Testis (tissue), 3 donors: Measurements from ENCODE around the gene SHTN1. TPM values are rescaled to one million over a fixed set of nuclear protein-coding genes. Genes with fewer than 3 reads are reported as not detected.

ENCODE experiments used
- DNase-seq: peaks from one replicate; pipeline ENCODE4 v3.0.0-alpha.2; 2019
- H3K27ac ChIP-seq, 2 donors: fragments of 200-600 bp; sonication (generic); one replicate each; pipeline ENCODE4 v1.5.1; 2019
- H3K27me3 ChIP-seq: fragments of 200-600 bp; sonication (generic); one replicate; pipeline ENCODE4 v1.5.1; 2019
- H3K36me3 ChIP-seq: fragments of 200-600 bp; sonication (generic); one replicate; pipeline ENCODE4 v1.5.1; 2017; ENCODE audit warnings: low read depth; ENCODE audit errors: missing control alignments
- H3K4me1 ChIP-seq: fragments of 200-600 bp; sonication (generic); one replicate; pipeline ENCODE4 v1.5.1; 2019
- H3K4me3 ChIP-seq, 2 donors: fragments of 200-600 bp; sonication (generic); one replicate each; pipeline ENCODE4 v1.5.1; 2017 to 2019
- H3K9me3 ChIP-seq: fragments of 200-600 bp; sonication (generic); one replicate; pipeline ENCODE4 v1.5.1; 2017
- POLR2A ChIP-seq: fragments of 450-650 bp; IDR thresholded peaks from one replicate; pipeline ENCODE4 v1.6.1; 2017; ENCODE audit warnings: antibody characterized with exemption, mild to moderate bottlenecking, moderate library complexity
- WGBS, 2 donors: methylation state at CpG; one replicate each; pipeline ENCODE4 v1.1.5; 2018; 5-methylcytosine and 5-hydroxymethylcytosine counted together
- intact Hi-C: fragments of 100-400 bp; cut with DNase I; formaldehyde crosslinking; loops from one replicate; pipeline ENCODE4 v1.15.1; 2023; ENCODE audit warnings: low total_unique reads
- polyA plus RNA-seq: library from polyadenylated mRNA; stranded (reverse); fragments of 350-450 nt; fragmentation: Illumina TruSeq; extraction: RNeasy Lipid Tissue Mini Kit (QIAGEN cat#74804); gene quantifications from one replicate; pipeline ENCODE4 v1.2.3, GENCODE V29; 2014; ENCODE audit warnings: low read depth, low replicate concordance; ENCODE audit not compliant: insufficient read depth
- total RNA-seq, 2 donors: library from RNA; depleted of rRNA; stranded (reverse); fragments of >200 nt; gene quantifications; one replicate each; pipeline ENCODE4 v1.2.3, GENCODE V29; 2016
- TF ChIP-seq, protein P1 (sequence below), 3 experiments: fragments of 450-650 bp in 2 of 3; fragments of 200-600 bp in 1 of 3; sonication (generic) in 1 of 3; IDR thresholded peaks; one replicate each; pipeline ENCODE4 v1.5.1; 2016 to 2019; ENCODE audit warnings: antibody characterized with exemption in 3 of 3, mild to moderate bottlenecking in 2 of 3, moderate library complexity in 1 of 3

The SHTN1 gene
- total and polyA plus RNA-seq, 3 donors from 2014 or later = 21.9 to 77.3 (median 71.0) TPM

DNA sequence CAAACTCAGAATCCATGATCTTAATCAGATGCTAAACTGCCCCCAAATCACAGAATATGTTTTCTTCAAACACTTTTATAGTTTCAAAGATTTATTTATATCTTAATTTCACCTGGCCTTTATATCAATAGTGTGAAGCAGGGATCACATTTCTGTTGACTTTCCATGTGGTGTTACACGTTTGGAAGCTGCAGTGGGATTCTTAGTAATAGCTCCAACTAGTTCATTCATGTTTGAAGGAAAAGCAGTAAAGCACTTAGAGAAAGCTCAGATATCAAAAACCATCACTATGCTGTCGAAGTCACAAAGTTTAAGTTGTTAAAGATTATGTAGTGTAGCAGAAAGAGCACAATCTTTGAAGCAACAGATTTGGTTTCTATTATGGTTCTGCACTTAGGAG lies 138.9 kb downstream of the SHTN1 start:
- Histone ChIP-seq H3K27ac (no peak overlapping the region), H3K36me3 (no peaks in the 10 kb centered on the region), H3K4me3 (no peak overlapping the region), H3K9me3 (no peaks in the 10 kb centered on the region), H3K4me1 (no peaks in the 10 kb centered on the region), H3K27me3 (no peaks in the 10 kb centered on the region)
- WGBS, 2 donors = 83 to 88% methylated on average over 2 of the region's 2 CpGs
- no peak for DNase-seq
- TF ChIP-seq POLR2A = no peak
- TF ChIP-seq, protein P1, sequence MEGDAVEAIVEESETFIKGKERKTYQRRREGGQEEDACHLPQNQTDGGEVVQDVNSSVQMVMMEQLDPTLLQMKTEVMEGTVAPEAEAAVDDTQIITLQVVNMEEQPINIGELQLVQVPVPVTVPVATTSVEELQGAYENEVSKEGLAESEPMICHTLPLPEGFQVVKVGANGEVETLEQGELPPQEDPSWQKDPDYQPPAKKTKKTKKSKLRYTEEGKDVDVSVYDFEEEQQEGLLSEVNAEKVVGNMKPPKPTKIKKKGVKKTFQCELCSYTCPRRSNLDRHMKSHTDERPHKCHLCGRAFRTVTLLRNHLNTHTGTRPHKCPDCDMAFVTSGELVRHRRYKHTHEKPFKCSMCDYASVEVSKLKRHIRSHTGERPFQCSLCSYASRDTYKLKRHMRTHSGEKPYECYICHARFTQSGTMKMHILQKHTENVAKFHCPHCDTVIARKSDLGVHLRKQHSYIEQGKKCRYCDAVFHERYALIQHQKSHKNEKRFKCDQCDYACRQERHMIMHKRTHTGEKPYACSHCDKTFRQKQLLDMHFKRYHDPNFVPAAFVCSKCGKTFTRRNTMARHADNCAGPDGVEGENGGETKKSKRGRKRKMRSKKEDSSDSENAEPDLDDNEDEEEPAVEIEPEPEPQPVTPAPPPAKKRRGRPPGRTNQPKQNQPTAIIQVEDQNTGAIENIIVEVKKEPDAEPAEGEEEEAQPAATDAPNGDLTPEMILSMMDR (IDR thresholded peaks at IDR 0.05) = no peak
- intact Hi-C loops = no loop called here

DNA sequence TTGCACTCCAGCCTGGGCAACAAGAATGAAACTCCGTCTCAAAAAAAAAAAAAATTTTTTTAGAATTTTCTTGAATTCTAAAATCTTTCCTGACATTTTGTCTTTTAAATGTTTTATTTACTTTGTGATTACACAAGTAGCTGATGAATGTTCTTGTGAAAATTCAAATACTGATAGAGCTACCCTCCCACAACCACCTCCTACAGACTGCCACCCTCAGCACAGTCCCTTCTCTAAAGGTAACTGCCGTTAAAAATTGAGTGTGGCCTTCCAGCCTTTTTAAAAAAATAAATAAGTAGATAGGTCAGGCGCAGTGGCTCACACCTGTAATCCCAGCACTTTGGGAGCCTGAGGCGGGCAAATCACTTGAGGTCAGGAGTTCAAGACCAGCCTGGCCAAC lies 140.6 kb downstream of the SHTN1 start:
- no peaks in the 10 kb centered on the region for H3K9me3 ChIP-seq
- intact Hi-C loops = no loop called here
- no peak for DNase-seq
- no peak for TF ChIP-seq POLR2A
- TF ChIP-seq, protein P1 (IDR thresholded peaks at IDR 0.05) = no peak
- no peak overlapping the region for H3K4me3 ChIP-seq
- H3K4me1 ChIP-seq = no peaks in the 10 kb centered on the region
- no peaks in the 10 kb centered on the region for H3K36me3 ChIP-seq
- no peaks in the 10 kb centered on the region for H3K27me3 ChIP-seq
- no peak overlapping the region for H3K27ac ChIP-seq
- 81 to 85% methylated on average over 4 of the region's 4 CpGs for WGBS, 2 donors

GRCh38 chr10:116861796-116862195 lies 143.2 kb downstream of the SHTN1 start:
- intact Hi-C loops = no loop called here
- H3K27me3 ChIP-seq = no peaks in the 10 kb centered on the region
- 84 to 86% methylated on average over 2 of the region's 2 CpGs for WGBS, 2 donors

DNA sequence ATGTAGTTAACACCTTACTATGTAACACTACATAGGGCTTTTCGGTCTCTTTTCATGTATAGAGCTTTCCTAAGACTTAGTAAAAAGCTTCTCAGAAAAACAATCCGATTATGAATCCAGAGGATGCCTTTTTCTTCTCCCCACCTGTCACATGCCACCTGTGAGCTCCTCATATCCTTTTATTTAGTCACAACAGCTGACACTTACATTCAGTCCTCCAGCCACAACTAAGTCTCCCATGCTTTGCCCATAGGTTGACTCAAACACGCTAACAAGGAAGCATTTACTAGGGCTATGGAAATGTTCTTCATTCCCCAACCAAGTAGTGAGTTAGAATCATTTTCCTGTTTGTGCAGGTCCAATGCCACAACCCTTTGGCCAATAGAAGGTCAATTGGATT lies 147.8 kb downstream of the SHTN1 start:
- WGBS, 2 donors = 84 to 89% methylated on average over 3 of the region's 3 CpGs
- TF ChIP-seq POLR2A = no peak
- TF ChIP-seq, protein P1 (IDR thresholded peaks at IDR 0.05) = no peak
- H3K27me3 ChIP-seq = no peaks in the 10 kb centered on the region
- DNase-seq = no peak
- no peak overlapping the region for H3K27ac ChIP-seq
- H3K4me1 ChIP-seq = no peaks in the 10 kb centered on the region
- H3K9me3 ChIP-seq = no peaks in the 10 kb centered on the region
- no peaks in the 10 kb centered on the region for H3K36me3 ChIP-seq
- intact Hi-C loops = no loop called here
- H3K4me3 ChIP-seq = no peak overlapping the region

More at GRCh38 chr10:116861796-116862195, 143.2 kb downstream of the SHTN1 start:
- H3K4me3 ChIP-seq = no peak overlapping the region
- H3K36me3 ChIP-seq = no peaks in the 10 kb centered on the region
- no peaks in the 10 kb centered on the region for H3K4me1 ChIP-seq
- no peak for TF ChIP-seq POLR2A
- TF ChIP-seq, protein P1 (IDR thresholded peaks at IDR 0.05) = no peak
- no peaks in the 10 kb centered on the region for H3K9me3 ChIP-seq
- DNase-seq = no peak
- H3K27ac ChIP-seq = no peak overlapping the region

GRCh38 chr10:116853701-116854100 lies 151.3 kb downstream of the SHTN1 start:
- TF ChIP-seq POLR2A = no peak
- TF ChIP-seq, protein P1 (IDR thresholded peaks at IDR 0.05) = no peak

More at GRCh38 chr10:116853701-116854100, 151.3 kb downstream of the SHTN1 start:
- 81 to 94% methylated on average over 4 of the region's 4 CpGs for WGBS, 2 donors
- Histone ChIP-seq H3K4me1 (peaks cover 6% of the 10 kb centered on the region), H3K27me3 (no peaks in the 10 kb centered on the region), H3K27ac (no peak overlapping the region), H3K9me3 (no peaks in the 10 kb centered on the region), H3K4me3 (no peak overlapping the region), H3K36me3 (no peaks in the 10 kb centered on the region)
- intact Hi-C loops = no loop called here
- no peak for DNase-seq
